HG03060 (cell line): ENCODE data around the gene CKAP2L.

Experiments used
- ATAC-seq: cut with Tn5 transposase; IDR thresholded peaks from one replicate; pipeline ENCODE4 v1.9.1; 2021; ENCODE audit warnings: low read depth, moderate number of reproducible peaks; ENCODE audit not compliant: unreplicated experiment

CKAP2L gene

GRCh38 chr2:112764071-112765044 is at the start of gene CKAP2L:
Gene CKAP2L (minus strand): TSS chr2:112764609. CDS start chr2:112764598, 11 bp downstream.
- peak; percentile 89 for ATAC-seq

- no peak for ATAC-seq
Measured at GRCh38 chr2:112813280-112813966, 49.0 kb upstream of the CKAP2L start.

GRCh38 chr2:112812318-112813267 is 48.2 kb upstream of the CKAP2L start:
- ATAC-seq = no peak

- no peak for ATAC-seq
Measured at GRCh38 chr2:112811841-112812306, 47.5 kb upstream of the CKAP2L start.

- no peak for ATAC-seq
Measured at GRCh38 chr2:112811276-112811831, 46.9 kb upstream of the CKAP2L start.

- ATAC-seq = no peak
Measured at GRCh38 chr2:112809112-112809511, 44.7 kb upstream of the CKAP2L start.

- ATAC-seq = no peak
Measured at GRCh38 chr2:112807233-112807807, 42.9 kb upstream of the CKAP2L start.

GRCh38 chr2:112805542-112805941 is 41.1 kb upstream of the CKAP2L start:
- ATAC-seq = no peak

- peak; percentile 52 for ATAC-seq
Measured at GRCh38 chr2:112803691-112804521, 39.5 kb upstream of the CKAP2L start.

- ATAC-seq = no peak
Measured at GRCh38 chr2:112800881-112801583, 36.6 kb upstream of the CKAP2L start.

- ATAC-seq = no peak
Measured at GRCh38 chr2:112798979-112799975, 34.9 kb upstream of the CKAP2L start.

- no peak for ATAC-seq
Measured at GRCh38 chr2:112796486-112796885, 32.1 kb upstream of the CKAP2L start.

GRCh38 chr2:112795774-112796173 is 31.4 kb upstream of the CKAP2L start:
- ATAC-seq = no peak

GRCh38 chr2:112794841-112795240 is 30.4 kb upstream of the CKAP2L start:
- no peak for ATAC-seq

GRCh38 chr2:112794131-112794733 is 29.8 kb upstream of the CKAP2L start:
- ATAC-seq = peak; percentile 64

GRCh38 chr2:112793449-112793978 is 29.1 kb upstream of the CKAP2L start:
- ATAC-seq = peak; percentile 17
